Measurements from ENCODE around the gene PABPN1L. TPM values are rescaled to one million over a fixed set of nuclear protein-coding genes. Genes with fewer than 3 reads are reported as not detected.

Gene PABPN1L
- total RNA-seq, 1 donor from 2014 or later = not detected

- Mint-ChIP-seq H3K27me3 (ENCODE audit: insufficient read depth) (no peaks in the 10 kb centered on the region), H3K27ac (no peak overlapping the region), H3K36me3 (ENCODE audit: low read depth) (peaks cover 2% of the 10 kb centered on the region), H3K9me3 (no peaks in the 10 kb centered on the region), H3K4me3 (peak overlapping the region; percentile 84), H3K4me1 (ENCODE audit: low read depth) (peaks cover 25% of the 10 kb centered on the region)
- DNase-seq (ENCODE audit: low spot score) = no peak
- intact Hi-C loops (cut with micrococcal nuclease) = loop anchor here (5.0 kb wide), 2 partner anchors 192 to 243 kb away; partner anchors contain the start of gene MVD
Measured at GRCh38 chr16:88854306-88855111, 12.0 kb downstream of the PABPN1L start.

DNA sequence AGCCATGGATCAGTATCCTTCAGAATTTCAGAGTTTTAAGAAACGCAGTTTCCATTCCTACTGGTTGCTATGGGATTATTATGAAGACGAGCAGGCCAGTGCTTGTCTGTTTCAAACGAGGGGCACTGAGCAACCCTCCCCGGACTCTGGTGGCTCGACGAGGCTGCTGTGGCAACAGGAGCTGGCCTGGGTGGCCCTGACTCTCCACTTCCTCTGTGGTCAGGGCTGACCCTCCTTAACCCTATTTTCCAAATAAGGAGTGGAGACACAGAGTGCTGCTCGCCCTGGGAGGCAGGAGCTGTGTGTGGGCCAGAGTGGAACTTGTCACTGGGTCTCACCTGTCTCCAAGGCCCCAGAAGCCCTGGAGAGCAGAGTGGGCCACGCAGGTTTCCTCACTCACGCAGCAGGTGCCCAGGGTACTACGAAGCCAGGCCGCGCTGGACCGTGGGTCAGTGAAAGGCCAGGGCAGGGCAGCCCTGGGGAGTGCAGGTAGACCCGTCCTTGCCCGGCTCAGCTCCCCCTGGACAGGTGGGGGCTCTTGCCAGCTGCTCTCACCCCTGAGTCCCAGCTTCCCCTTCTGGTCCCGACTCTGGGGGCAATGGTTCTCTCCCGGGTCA is 13.0 kb downstream of the PABPN1L start:
- intact Hi-C loops (cut with micrococcal nuclease) = no loop called here
- H3K4me3 Mint-ChIP-seq = no peak overlapping the region
- peaks cover 22% of the 10 kb centered on the region for H3K4me1 Mint-ChIP-seq (ENCODE audit: low read depth)
- no peak overlapping the region for H3K27ac Mint-ChIP-seq
- no peaks in the 10 kb centered on the region for H3K27me3 Mint-ChIP-seq (ENCODE audit: insufficient read depth)
- DNase-seq (ENCODE audit: low spot score) = no peak
- H3K36me3 Mint-ChIP-seq (ENCODE audit: low read depth) = peaks cover 2% of the 10 kb centered on the region
- no peaks in the 10 kb centered on the region for H3K9me3 Mint-ChIP-seq

DNA sequence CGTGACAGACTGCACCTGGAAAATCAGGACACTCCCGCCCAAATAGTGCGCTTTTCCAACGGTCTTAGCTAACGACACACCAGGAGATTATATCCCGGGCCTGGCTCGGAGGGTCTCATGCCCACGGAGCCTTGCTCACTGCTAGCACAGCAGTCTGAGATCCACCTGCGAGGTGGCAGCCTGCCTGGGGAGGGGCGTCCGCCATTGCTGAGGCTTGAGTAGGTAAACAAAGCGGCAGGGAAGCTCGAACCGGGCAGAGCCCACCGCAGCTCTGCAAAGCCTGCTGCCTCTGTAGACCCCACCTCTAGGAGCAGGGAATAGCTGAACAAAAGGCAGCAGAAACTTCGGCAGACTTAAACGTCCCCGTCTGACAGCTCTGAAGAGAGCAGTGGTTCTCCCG is 14.8 kb downstream of the PABPN1L start:
- no peak overlapping the region for H3K27ac Mint-ChIP-seq
- intact Hi-C loops (cut with micrococcal nuclease) = no loop called here
- H3K4me1 Mint-ChIP-seq (ENCODE audit: low read depth) = peaks cover 13% of the 10 kb centered on the region
- H3K36me3 Mint-ChIP-seq (ENCODE audit: low read depth) = no peaks in the 10 kb centered on the region
- no peaks in the 10 kb centered on the region for H3K27me3 Mint-ChIP-seq (ENCODE audit: insufficient read depth)
- no peaks in the 10 kb centered on the region for H3K9me3 Mint-ChIP-seq
- DNase-seq (ENCODE audit: low spot score) = no peak
- no peak overlapping the region for H3K4me3 Mint-ChIP-seq

- no peak for DNase-seq (ENCODE audit: low spot score)
- no peak overlapping the region for H3K4me3 Mint-ChIP-seq
Measured at GRCh38 chr16:88850531-88851199, 15.8 kb downstream of the PABPN1L start.

DNA sequence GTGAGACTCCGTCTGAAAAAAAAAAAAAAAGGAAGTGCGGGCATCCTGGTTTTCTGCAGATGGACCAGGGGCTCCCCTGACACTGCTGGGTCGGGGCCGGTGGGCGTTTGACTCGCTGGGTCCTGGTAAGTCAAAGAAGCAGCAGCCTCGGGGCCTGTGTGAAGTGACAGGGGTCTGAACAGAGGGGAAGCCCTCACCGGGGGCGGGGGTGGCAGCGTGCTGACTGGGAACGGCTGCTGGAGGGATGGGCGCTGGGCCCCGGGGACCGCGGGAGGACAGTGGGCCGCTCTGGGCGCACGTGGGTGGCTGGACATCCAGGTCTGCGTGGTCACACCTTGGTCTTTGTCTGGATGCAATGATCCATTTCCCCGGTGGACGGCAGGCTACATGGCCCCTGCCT is 17.9 kb downstream of the PABPN1L start:
- H3K36me3 Mint-ChIP-seq (ENCODE audit: low read depth) = no peaks in the 10 kb centered on the region
- no peak overlapping the region for H3K27ac Mint-ChIP-seq
- H3K27me3 Mint-ChIP-seq (ENCODE audit: insufficient read depth) = no peaks in the 10 kb centered on the region
- H3K4me3 Mint-ChIP-seq = no peak overlapping the region
- no peaks in the 10 kb centered on the region for H3K9me3 Mint-ChIP-seq
- H3K4me1 Mint-ChIP-seq (ENCODE audit: low read depth) = no peaks in the 10 kb centered on the region
- intact Hi-C loops (cut with micrococcal nuclease) = no loop called here
- DNase-seq (ENCODE audit: low spot score) = no peak

More at GRCh38 chr16:88850531-88851199, 15.8 kb downstream of the PABPN1L start:
- Mint-ChIP-seq H3K9me3 (no peaks in the 10 kb centered on the region), H3K4me1 (ENCODE audit: low read depth) (peaks cover 13% of the 10 kb centered on the region), H3K27ac (no peak overlapping the region), H3K36me3 (ENCODE audit: low read depth) (no peaks in the 10 kb centered on the region), H3K27me3 (ENCODE audit: insufficient read depth) (no peaks in the 10 kb centered on the region)
- intact Hi-C loops (cut with micrococcal nuclease) = no loop called here

GRCh38 chr16:88847654-88848053 is 18.8 kb downstream of the PABPN1L start:
- DNase-seq (ENCODE audit: low spot score) = no peak
- Mint-ChIP-seq H3K4me3 (no peak overlapping the region), H3K27me3 (ENCODE audit: insufficient read depth) (no peaks in the 10 kb centered on the region), H3K36me3 (ENCODE audit: low read depth) (no peaks in the 10 kb centered on the region), H3K9me3 (no peaks in the 10 kb centered on the region), H3K4me1 (ENCODE audit: low read depth) (no peaks in the 10 kb centered on the region), H3K27ac (no peak overlapping the region)
- intact Hi-C loops (cut with micrococcal nuclease) = no loop called here

DNA sequence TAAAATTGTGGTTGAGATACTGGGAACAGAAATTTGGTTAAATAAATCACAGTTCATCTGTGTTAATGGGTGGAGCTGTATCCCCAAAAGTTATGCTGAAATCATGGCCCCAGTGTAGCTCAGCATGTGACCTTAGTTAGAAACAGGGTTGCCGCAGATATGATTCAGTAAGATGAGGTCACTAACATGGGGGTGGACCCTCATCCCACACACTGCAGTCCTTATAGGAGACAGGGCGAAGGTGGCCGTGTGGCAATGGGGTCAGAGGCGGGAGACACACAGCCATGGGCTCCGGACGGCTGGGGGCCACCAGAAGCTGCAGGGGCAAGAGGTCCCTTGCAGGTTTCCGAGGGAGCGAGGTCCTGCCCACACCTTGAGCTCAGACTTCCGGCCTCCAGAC is 20.4 kb downstream of the PABPN1L start:
- no peaks in the 10 kb centered on the region for H3K36me3 Mint-ChIP-seq (ENCODE audit: low read depth)
- no peak for DNase-seq (ENCODE audit: low spot score)

GRCh38 chr16:88844419-88845036 is 21.9 kb downstream of the PABPN1L start:
- H3K4me1 Mint-ChIP-seq (ENCODE audit: low read depth) = no peaks in the 10 kb centered on the region
- intact Hi-C loops (cut with micrococcal nuclease) = no loop called here
- no peaks in the 10 kb centered on the region for H3K36me3 Mint-ChIP-seq (ENCODE audit: low read depth)
- no peaks in the 10 kb centered on the region for H3K27me3 Mint-ChIP-seq (ENCODE audit: insufficient read depth)
- no peak for DNase-seq (ENCODE audit: low spot score)
- no peaks in the 10 kb centered on the region for H3K9me3 Mint-ChIP-seq
- H3K27ac Mint-ChIP-seq = no peak overlapping the region
- H3K4me3 Mint-ChIP-seq = no peak overlapping the region

More for the DNA sequence above, 20.4 kb downstream of the PABPN1L start:
- Mint-ChIP-seq H3K27ac (no peak overlapping the region), H3K4me1 (ENCODE audit: low read depth) (no peaks in the 10 kb centered on the region), H3K9me3 (no peaks in the 10 kb centered on the region), H3K27me3 (ENCODE audit: insufficient read depth) (no peaks in the 10 kb centered on the region), H3K4me3 (no peak overlapping the region)
- intact Hi-C loops (cut with micrococcal nuclease) = no loop called here

GRCh38 chr16:88843256-88843655 is 23.2 kb downstream of the PABPN1L start:
- no peak for DNase-seq (ENCODE audit: low spot score)
- no peaks in the 10 kb centered on the region for H3K4me1 Mint-ChIP-seq (ENCODE audit: low read depth)
- H3K27ac Mint-ChIP-seq = no peak overlapping the region
- H3K36me3 Mint-ChIP-seq (ENCODE audit: low read depth) = no peaks in the 10 kb centered on the region
- no peaks in the 10 kb centered on the region for H3K27me3 Mint-ChIP-seq (ENCODE audit: insufficient read depth)
- intact Hi-C loops (cut with micrococcal nuclease) = no loop called here
- no peak overlapping the region for H3K4me3 Mint-ChIP-seq
- no peaks in the 10 kb centered on the region for H3K9me3 Mint-ChIP-seq

- Mint-ChIP-seq H3K9me3 (no peaks in the 10 kb centered on the region), H3K4me1 (ENCODE audit: low read depth) (no peaks in the 10 kb centered on the region)
- intact Hi-C loops (cut with micrococcal nuclease) = no loop called here
Measured at GRCh38 chr16:88842806-88843205, 23.7 kb downstream of the PABPN1L start.

GRCh38 chr16:88842308-88842756 is 24.1 kb downstream of the PABPN1L start:
- Mint-ChIP-seq H3K9me3 (no peaks in the 10 kb centered on the region), H3K4me1 (ENCODE audit: low read depth) (no peaks in the 10 kb centered on the region), H3K27ac (no peak overlapping the region), H3K36me3 (ENCODE audit: low read depth) (no peaks in the 10 kb centered on the region), H3K27me3 (ENCODE audit: insufficient read depth) (no peaks in the 10 kb centered on the region), H3K4me3 (no peak overlapping the region)
- DNase-seq (ENCODE audit: low spot score) = no peak
- intact Hi-C loops (cut with micrococcal nuclease) = no loop called here

More at GRCh38 chr16:88842806-88843205, 23.7 kb downstream of the PABPN1L start:
- no peak overlapping the region for H3K27ac Mint-ChIP-seq
- no peak for DNase-seq (ENCODE audit: low spot score)
- H3K4me3 Mint-ChIP-seq = no peak overlapping the region
- H3K27me3 Mint-ChIP-seq (ENCODE audit: insufficient read depth) = no peaks in the 10 kb centered on the region
- no peaks in the 10 kb centered on the region for H3K36me3 Mint-ChIP-seq (ENCODE audit: low read depth)

DNA sequence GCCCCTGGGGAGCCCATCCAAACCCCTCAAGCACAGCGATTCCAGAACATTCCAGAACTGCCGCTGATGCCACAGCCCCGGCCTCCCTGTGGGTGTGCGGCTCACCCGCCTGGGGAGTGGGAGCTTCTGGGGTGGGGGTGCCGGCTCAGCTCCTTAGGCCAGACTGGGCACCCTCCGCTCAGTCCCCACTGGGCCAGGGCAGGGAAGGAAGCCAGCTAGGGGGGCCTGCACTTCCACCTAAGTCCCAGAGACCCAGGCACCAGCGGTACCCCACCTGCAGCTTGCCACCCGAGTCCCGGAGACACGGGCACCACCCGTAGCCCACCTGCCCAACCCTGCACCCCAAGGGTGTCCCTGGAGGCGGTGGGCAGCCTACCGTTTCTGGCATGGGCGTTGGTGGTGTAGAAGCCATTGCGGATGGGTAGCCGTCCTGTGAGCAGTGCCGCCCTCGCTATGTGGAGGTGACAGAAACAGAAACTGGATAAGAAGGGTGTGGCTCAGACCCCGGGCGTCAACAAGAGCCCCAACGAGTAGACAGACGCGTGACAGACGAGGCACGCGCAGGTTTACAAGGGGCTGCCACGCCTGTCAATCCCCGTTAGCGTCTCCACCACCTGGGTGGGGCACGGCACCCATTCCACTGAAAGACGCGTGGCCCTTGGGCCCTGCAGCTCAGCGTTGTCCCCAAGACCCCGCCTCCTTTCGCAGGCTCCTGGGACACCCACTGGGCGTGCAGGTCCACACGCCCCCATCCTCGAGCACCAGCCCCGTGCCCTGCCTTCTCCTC is 24.7 kb downstream of the PABPN1L start:
- no peak for DNase-seq (ENCODE audit: low spot score)
- intact Hi-C loops (cut with micrococcal nuclease) = no loop called here
- H3K4me3 Mint-ChIP-seq = no peak overlapping the region
- no peaks in the 10 kb centered on the region for H3K27me3 Mint-ChIP-seq (ENCODE audit: insufficient read depth)
- no peaks in the 10 kb centered on the region for H3K36me3 Mint-ChIP-seq (ENCODE audit: low read depth)
- H3K27ac Mint-ChIP-seq = no peak overlapping the region
- no peaks in the 10 kb centered on the region for H3K9me3 Mint-ChIP-seq
- no peaks in the 10 kb centered on the region for H3K4me1 Mint-ChIP-seq (ENCODE audit: low read depth)

Measured in activated T-helper 1 cell treated with anti-CD3 and anti-CD28 coated beads, Interleukin-12 subunit alpha, Interleukin-12 subunit beta, Interleukin-2, Interleukin-4 antibody, amounts not matched to agents 30 ng/mL and 10 ng/mL and 1 ng/mL, durations not matched to agents 14 hours and 24 hours and 36 hours (primary cell).